Hematopoietic multipotent progenitor cell (in vitro differentiated cells): ENCODE measurements around the gene ABCA4. TPM values are rescaled to one million over a fixed set of nuclear protein-coding genes. Genes with fewer than 3 reads are reported as not detected.

Experiments used
- DNase-seq, 3 donors: peaks; one replicate each; pipeline ENCODE4 v3.0.0-alpha.2; 2011 to 2015; ENCODE audit warnings: low read depth in 2 of 3, low spot score in 2 of 3
- total RNA-seq: library from RNA; depleted of rRNA; stranded (reverse); fragments of >200 nt; gene quantifications from one replicate; pipeline ENCODE4 v1.2.3, GENCODE V29; 2012

The ABCA4 gene
- total RNA-seq, 1 donor: not detected

- DNase-seq: no peak
Measured at GRCh38 chr1:94084547-94084946, 36.4 kb downstream of the ABCA4 start.

GRCh38 chr1:94084085-94084484 lies 36.9 kb downstream of the ABCA4 start:
- DNase-seq: no peak

GRCh38 chr1:94083681-94084080 lies 37.3 kb downstream of the ABCA4 start:
- no peak for DNase-seq

- DNase-seq: no peak
Measured at GRCh38 chr1:94081566-94082344, 39.2 kb downstream of the ABCA4 start.

GRCh38 chr1:94079989-94080388 lies 41.0 kb downstream of the ABCA4 start:
- DNase-seq: no peak

GRCh38 chr1:94079080-94079940 lies 41.6 kb downstream of the ABCA4 start:
- DNase-seq: no peak

GRCh38 chr1:94072840-94073522 lies 48.0 kb downstream of the ABCA4 start:
- DNase-seq: peak in 2 of 3 donors; percentile 56 to 74

- DNase-seq: no peak
Measured at GRCh38 chr1:94071976-94072375, 49.0 kb downstream of the ABCA4 start.

GRCh38 chr1:94071391-94071790 lies 49.6 kb downstream of the ABCA4 start:
- no peak for DNase-seq

- no peak for DNase-seq
Measured at GRCh38 chr1:94070865-94071264, 50.1 kb downstream of the ABCA4 start.

GRCh38 chr1:94069919-94070285 lies 51.0 kb downstream of the ABCA4 start:
- no peak for DNase-seq

- DNase-seq: peak in 1 of 3 donors; percentile 41
Measured at GRCh38 chr1:94068999-94069918, 51.7 kb downstream of the ABCA4 start.

GRCh38 chr1:94068096-94068998 lies 52.6 kb downstream of the ABCA4 start:
- no peak for DNase-seq

GRCh38 chr1:94067196-94067595 lies 53.8 kb downstream of the ABCA4 start:
- no peak for DNase-seq

- peak in 1 of 3 donors; percentile 41 for DNase-seq
Measured at GRCh38 chr1:94063379-94063778, 57.6 kb downstream of the ABCA4 start.

- DNase-seq: peak in 2 of 3 donors; percentile 53 to 67
Measured at GRCh38 chr1:94061513-94062443, 59.2 kb downstream of the ABCA4 start.

GRCh38 chr1:94060720-94061119 lies 60.2 kb downstream of the ABCA4 start:
- DNase-seq: no peak

GRCh38 chr1:94058766-94059165 lies 62.2 kb downstream of the ABCA4 start:
- DNase-seq: no peak
